SK-MEL-5 (cell line): Measurements from ENCODE around the gene GMDS. TPM values are rescaled to one million over a fixed set of nuclear protein-coding genes. Genes with fewer than 3 reads are reported as not detected.

Experiments
- DNase-seq: peaks from one replicate; pipeline ENCODE4 v3.0.0-alpha.2; 2016; ENCODE audit warnings: low read depth, low spot score
- in situ Hi-C: cut with HindIII; loops from 2 replicates; pipeline ENCODE4 v1.10.0; 2016; ENCODE audit warnings: low sequenced_read_pairs, high pct_unique_total_duplicates, low pct_unique_long_range_greater_than_20kb
- total RNA-seq: library from RNA; depleted of rRNA; stranded (reverse); fragments of >200 nt; shearing (Covaris generic); gene quantifications from 2 replicates; pipeline ENCODE4 v1.2.3, GENCODE V29; 2014

The GMDS gene
- total RNA-seq, 1 experiment from 2014 or later = 23.6 TPM

DNA sequence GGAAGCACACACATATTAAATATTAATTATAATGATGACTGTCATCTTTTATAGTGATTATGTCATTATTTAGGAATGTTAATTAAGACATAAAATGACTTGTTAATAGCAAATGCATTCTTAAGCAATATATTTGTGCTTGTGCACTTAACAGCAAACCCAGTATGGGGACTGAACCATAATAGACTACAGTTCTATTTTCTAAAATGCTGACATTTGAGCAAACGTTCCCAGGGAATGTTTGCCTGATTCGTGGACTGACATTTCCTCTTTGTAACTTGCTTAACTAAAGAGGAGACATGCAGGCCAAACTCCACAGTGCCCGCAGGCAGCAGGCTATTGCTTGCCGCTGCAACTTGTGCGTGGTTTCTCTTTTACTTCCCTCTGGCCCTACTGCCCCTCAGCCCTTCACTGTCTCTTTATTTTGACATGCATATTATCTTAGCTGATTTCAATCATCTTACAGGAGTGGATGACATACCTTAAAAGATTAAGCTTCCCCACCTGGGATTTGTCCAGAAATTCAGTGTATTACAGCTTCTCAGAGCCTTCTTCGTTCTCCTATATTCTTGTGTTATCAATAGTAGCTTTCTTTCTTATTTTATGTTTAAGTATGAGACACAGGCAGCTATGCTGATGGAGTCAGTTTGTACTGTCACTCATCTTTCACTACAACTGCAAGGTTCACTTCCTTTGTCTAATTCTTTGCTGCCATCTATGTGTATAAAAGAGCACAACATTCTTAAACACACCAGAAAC is 141.5 kb downstream of the GMDS start:
- in situ Hi-C loops = loop anchor here (10.0 kb wide), 1 partner anchor 499 kb away; the partner anchor contains the start of gene FOXC1
- DNase-seq = peak; percentile 91

GRCh38 chr6:2102966-2103365 is 142.4 kb downstream of the GMDS start:
- no peak for DNase-seq
- in situ Hi-C loops = loop anchor here (10.0 kb wide), 1 partner anchor 498 kb away; the partner anchor contains the start of gene FOXC1

- in situ Hi-C loops = loop anchor here (10.0 kb wide), 1 partner anchor 498 kb away; the partner anchor contains the start of gene FOXC1
- peak; percentile 64 for DNase-seq
These were observed 143.0 kb downstream of the GMDS start for GRCh38 chr6:2102316-2102883.

DNA sequence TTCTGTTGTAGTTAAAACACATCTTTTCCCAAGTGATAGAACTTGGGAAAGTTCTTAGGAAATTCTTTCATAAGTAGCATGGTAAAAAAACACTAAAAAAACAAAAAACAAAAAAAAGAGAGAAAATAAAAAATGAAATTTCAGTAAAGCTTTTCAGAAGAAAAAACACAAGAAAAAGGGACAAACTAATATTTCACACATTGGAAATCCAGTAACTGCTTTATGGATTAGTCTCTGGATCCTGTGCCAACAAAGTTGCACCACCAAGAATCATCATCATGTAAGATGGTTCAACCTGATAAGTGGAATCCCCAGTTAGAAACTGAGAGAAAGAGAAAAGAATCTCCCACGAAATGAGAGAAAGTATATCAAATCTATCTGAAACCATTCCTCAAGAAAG is 144.2 kb downstream of the GMDS start:
- in situ Hi-C loops = loop anchor here (10.0 kb wide), 1 partner anchor 496 kb away; the partner anchor contains the start of gene FOXC1
- no peak for DNase-seq

- in situ Hi-C loops = loop anchor here (10.0 kb wide), 1 partner anchor 495 kb away; the partner anchor contains the start of gene FOXC1
- DNase-seq = no peak
These were observed 145.5 kb downstream of the GMDS start for GRCh38 chr6:2099870-2100269.

- in situ Hi-C loops = no loop called here
These were observed 147.9 kb downstream of the GMDS start for GRCh38 chr6:2097464-2097863.

GRCh38 chr6:2094642-2095041 is 150.8 kb downstream of the GMDS start:
- DNase-seq = no peak
- in situ Hi-C loops = no loop called here

More at GRCh38 chr6:2097464-2097863, 147.9 kb downstream of the GMDS start:
- no peak for DNase-seq

GRCh38 chr6:2086326-2086965 is 159.0 kb downstream of the GMDS start:
- no peak for DNase-seq
- in situ Hi-C loops = no loop called here

GRCh38 chr6:2085657-2086056 is 159.7 kb downstream of the GMDS start:
- in situ Hi-C loops = no loop called here
- DNase-seq = no peak

- no peak for DNase-seq
- in situ Hi-C loops = no loop called here
These were observed 164.0 kb downstream of the GMDS start for GRCh38 chr6:2081155-2082138.

GRCh38 chr6:2078888-2079287 is 166.5 kb downstream of the GMDS start:
- no peak for DNase-seq
- in situ Hi-C loops = no loop called here

GRCh38 chr6:2077826-2078225 is 167.6 kb downstream of the GMDS start:
- in situ Hi-C loops = no loop called here
- no peak for DNase-seq

- no peak for DNase-seq
- in situ Hi-C loops = no loop called here
These were observed 171.9 kb downstream of the GMDS start for GRCh38 chr6:2073476-2073875.

GRCh38 chr6:2072453-2072852 is 173.0 kb downstream of the GMDS start:
- DNase-seq = peak; percentile 10
- in situ Hi-C loops = no loop called here

- DNase-seq = no peak
- in situ Hi-C loops = no loop called here
These were observed 181.9 kb downstream of the GMDS start for GRCh38 chr6:2063547-2063946.

- DNase-seq = no peak
- in situ Hi-C loops = no loop called here
These were observed 183.5 kb downstream of the GMDS start for GRCh38 chr6:2061880-2062279.

- in situ Hi-C loops = no loop called here
- no peak for DNase-seq
These were observed 189.5 kb downstream of the GMDS start for GRCh38 chr6:2055911-2056310.
